Panc1 (cell line): Measurements from ENCODE around the gene ETNK1. TPM values are rescaled to one million over a fixed set of nuclear protein-coding genes. Genes with fewer than 3 reads are reported as not detected.

Source experiments
- ATAC-seq: fragments of 200-7000 bp; cut with Tn5 transposase; 2 replicates; pipeline ENCODE4 v1.9.1; 2020; ENCODE audit warnings: mild to moderate bottlenecking, moderate library complexity
- BruUV-seq: library from RNA; stranded (reverse); fragments of 400-500 nt; replicated peaks from 2 replicates; lab custom pipeline; 2021; lab: Mats Ljungman, UMichigan
- CTCF ChIA-PET: fragments of 300-600 bp; sonication (Branson Sonifier 250); formaldehyde crosslinking; loops from one replicate; lab custom pipeline; 2022; ENCODE audit warnings: antibody characterized with exemption; lab: Charles Lee
- POLR2A ChIA-PET: fragments of 300-600 bp; sonication (Branson Sonifier 250); formaldehyde crosslinking; loops from one replicate; lab custom pipeline; 2022; ENCODE audit warnings: antibody characterized with exemption; lab: Charles Lee
- DNase-seq: peaks from one replicate; pipeline ENCODE4 v3.0.0-alpha.2; 2010; ENCODE audit warnings: low read depth, low spot score
- H3K27ac ChIP-seq: 2 replicates; pipeline ENCODE4 v1.5.1; 2011; ENCODE audit warnings: mild to moderate bottlenecking, low read length, inconsistent platforms
- H3K27me3 ChIP-seq: fragments of 200-500 bp; sonication (Bioruptor generic); 2 replicates; pipeline ENCODE4 v1.6.0; 2014; ENCODE audit warnings: low read length, inconsistent platforms; ENCODE audit not compliant: control insufficient read depth, insufficient read depth
- H3K36me3 ChIP-seq: fragments of 200-500 bp; sonication (Bioruptor generic); 2 replicates; pipeline ENCODE4 v1.5.1; 2014; ENCODE audit warnings: inconsistent platforms, mild to moderate bottlenecking, low read length, moderate library complexity; ENCODE audit not compliant: control insufficient read depth, insufficient read depth
- H3K4me1 ChIP-seq: 2 replicates; pipeline ENCODE4 v1.5.1; 2011; ENCODE audit warnings: inconsistent platforms, mild to moderate bottlenecking, low read length, moderate library complexity; ENCODE audit not compliant: control insufficient read depth, insufficient read depth
- H3K4me3 ChIP-seq, 2 experiments: 2 replicates each; pipeline ENCODE4 v1.5.1; 2011 to 2012; ENCODE audit warnings: low read depth in 2 of 2, low read length in 2 of 2, mild to moderate bottlenecking in 2 of 2, inconsistent platforms in 1 of 2, moderate library complexity in 1 of 2
- H3K9me3 ChIP-seq: fragments of 200-500 bp; sonication (Bioruptor generic); 2 replicates; pipeline ENCODE4 v1.5.1; 2014; ENCODE audit warnings: low read depth, mild to moderate bottlenecking, inconsistent platforms, low read length, moderate library complexity; ENCODE audit not compliant: control insufficient read depth, insufficient read depth
- POLR2AphosphoS5 ChIP-seq: IDR thresholded peaks from 2 replicates; pipeline ENCODE4 v1.6.1; 2012; ENCODE audit warnings: mild to moderate bottlenecking, low read depth, low read length, moderate library complexity
- REST ChIP-seq, 2 experiments: IDR thresholded peaks; 2 replicates each; pipeline ENCODE4 v1.6.1; 2011 to 2012; ENCODE audit warnings: low read depth in 2 of 2, control low read depth in 1 of 2, low read length in 1 of 2, mild to moderate bottlenecking in 1 of 2, moderate library complexity in 1 of 2; ENCODE audit not compliant: insufficient read depth in 1 of 2
- SIN3A ChIP-seq: IDR thresholded peaks from 2 replicates; pipeline ENCODE4 v1.6.1; 2012; ENCODE audit warnings: low read depth, mild to moderate bottlenecking, low read length, moderate library complexity, borderline replicate concordance; ENCODE audit not compliant: insufficient read depth
- TCF7L2 ChIP-seq: IDR thresholded peaks from 2 replicates; pipeline ENCODE4 v1.6.1; 2011; ENCODE audit warnings: mild to moderate bottlenecking, low read depth, low read length, inconsistent platforms
- in situ Hi-C: cut with HindIII; loops from 2 replicates; pipeline ENCODE4 v1.10.0; 2016; ENCODE audit warnings: low sequenced_read_pairs, low pct_unique_long_range_greater_than_20kb
- intact Hi-C: fragments of 100-400 bp; cut with micrococcal nuclease; formaldehyde crosslinking; loops from one replicate; pipeline ENCODE4 v1.10.0; 2022; ENCODE audit not compliant: unreplicated experiment
- total RNA-seq: library from RNA; stranded (reverse); gene quantifications from one replicate; pipeline ENCODE4 v1.2.1, GENCODE V29; 2021; ENCODE audit not compliant: unreplicated experiment
- TF ChIP-seq, protein P1 (sequence below): fragments of 450-650 bp; IDR thresholded peaks from 2 replicates; pipeline ENCODE4 v1.5.1; 2017; ENCODE audit warnings: mild to moderate bottlenecking

Gene ETNK1
- total RNA-seq, 1 experiment from 2014 or later: 43.1 TPM

DNA sequence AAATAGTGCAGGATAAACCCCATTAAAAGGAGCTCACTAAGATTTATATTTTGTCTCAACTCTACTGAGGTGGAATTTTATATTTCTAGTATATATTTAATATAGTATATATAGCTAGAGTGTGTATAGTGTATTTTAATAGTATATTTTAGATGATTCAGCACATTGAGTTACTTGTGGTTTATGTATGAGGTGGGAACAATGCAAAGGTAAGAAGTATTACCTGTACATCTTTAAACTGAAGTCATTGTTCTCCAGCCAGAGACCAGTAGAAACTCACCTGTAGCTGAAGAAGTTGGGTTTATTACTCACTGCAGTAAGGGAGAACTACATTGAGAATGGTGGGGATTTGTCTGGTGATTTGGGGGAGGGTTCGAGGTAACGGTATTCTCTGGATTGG lies 15.9 kb downstream of the ETNK1 start:
- H3K27me3 ChIP-seq: no peaks in the 10 kb centered on the region
- in situ Hi-C loops (no loop called here), intact Hi-C loops (no loop called here)
- no peak overlapping the region for H3K4me3 ChIP-seq
- no peaks in the 10 kb centered on the region for H3K36me3 ChIP-seq
- no peak overlapping the region for H3K27ac ChIP-seq
- no TSS peak for BruUV-seq
- no peaks in the 10 kb centered on the region for H3K9me3 ChIP-seq
- ATAC-seq (no peak), DNase-seq (no peak)
- ChIA-PET POLR2A (interaction anchor here (0.6 kb wide), 1 partner anchor 135 kb away, joined by 4 read pairs; no protein-coding TSS in a partner anchor), CTCF (no interaction called here)
- no peaks in the 10 kb centered on the region for H3K4me1 ChIP-seq
- TF ChIP-seq, protein P1, sequence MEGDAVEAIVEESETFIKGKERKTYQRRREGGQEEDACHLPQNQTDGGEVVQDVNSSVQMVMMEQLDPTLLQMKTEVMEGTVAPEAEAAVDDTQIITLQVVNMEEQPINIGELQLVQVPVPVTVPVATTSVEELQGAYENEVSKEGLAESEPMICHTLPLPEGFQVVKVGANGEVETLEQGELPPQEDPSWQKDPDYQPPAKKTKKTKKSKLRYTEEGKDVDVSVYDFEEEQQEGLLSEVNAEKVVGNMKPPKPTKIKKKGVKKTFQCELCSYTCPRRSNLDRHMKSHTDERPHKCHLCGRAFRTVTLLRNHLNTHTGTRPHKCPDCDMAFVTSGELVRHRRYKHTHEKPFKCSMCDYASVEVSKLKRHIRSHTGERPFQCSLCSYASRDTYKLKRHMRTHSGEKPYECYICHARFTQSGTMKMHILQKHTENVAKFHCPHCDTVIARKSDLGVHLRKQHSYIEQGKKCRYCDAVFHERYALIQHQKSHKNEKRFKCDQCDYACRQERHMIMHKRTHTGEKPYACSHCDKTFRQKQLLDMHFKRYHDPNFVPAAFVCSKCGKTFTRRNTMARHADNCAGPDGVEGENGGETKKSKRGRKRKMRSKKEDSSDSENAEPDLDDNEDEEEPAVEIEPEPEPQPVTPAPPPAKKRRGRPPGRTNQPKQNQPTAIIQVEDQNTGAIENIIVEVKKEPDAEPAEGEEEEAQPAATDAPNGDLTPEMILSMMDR: no peak
- TF ChIP-seq TCF7L2 (no peak), SIN3A (no peak), POLR2AphosphoS5 (no peak), REST (IDR thresholded peaks at IDR 0.05; ENCODE audit: insufficient read depth in 1 of 2, low read depth in 2 of 2, low read length in 1 of 2) (no peak)

DNA sequence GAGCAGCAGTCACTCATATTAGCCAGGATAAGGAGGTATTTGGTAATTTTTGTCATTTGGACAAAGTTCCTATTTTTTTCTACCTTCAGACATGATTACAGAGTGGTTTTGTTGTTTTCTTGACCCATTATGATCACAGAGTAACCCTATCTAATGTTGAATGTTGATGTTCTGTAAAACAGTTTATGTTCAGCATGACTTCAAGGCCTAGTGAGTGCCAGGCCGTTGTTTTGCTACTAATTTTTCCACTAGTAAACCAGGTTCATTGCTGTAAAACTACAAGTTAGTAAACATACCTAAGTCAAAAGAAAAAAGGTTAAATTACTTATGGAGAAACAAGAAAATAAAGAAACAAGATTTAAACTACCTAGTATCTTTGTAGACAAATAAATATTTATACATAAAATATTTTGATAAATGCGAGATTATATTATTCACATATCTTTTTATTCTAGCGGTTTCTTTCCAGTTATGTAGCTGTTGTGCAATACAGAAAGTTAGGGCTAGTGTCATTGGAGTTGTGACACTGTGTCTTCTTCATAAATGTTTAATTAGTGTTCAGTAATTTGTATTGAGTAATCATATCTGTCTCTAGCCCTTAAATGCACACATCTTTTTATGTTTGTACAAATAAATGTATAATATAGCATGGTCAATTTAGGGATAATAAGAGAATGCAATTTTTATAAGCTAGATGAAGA lies 16.5 kb downstream of the ETNK1 start:
- POLR2A ChIA-PET: no interaction called here
- BruUV-seq: no TSS peak
- CTCF ChIA-PET: no interaction called here

More for the DNA sequence above, 16.5 kb downstream of the ETNK1 start:
- H3K27ac ChIP-seq: no peak overlapping the region
- H3K9me3 ChIP-seq: no peaks in the 10 kb centered on the region
- ATAC-seq (no peak), DNase-seq (no peak)
- no peaks in the 10 kb centered on the region for H3K4me1 ChIP-seq
- H3K4me3 ChIP-seq: no peak overlapping the region
- intact Hi-C loops (no loop called here), in situ Hi-C loops (no loop called here)
- H3K27me3 ChIP-seq: no peaks in the 10 kb centered on the region
- no peak for TF ChIP-seq POLR2AphosphoS5
- no peak for TF ChIP-seq SIN3A
- TF ChIP-seq, protein P1: no peak
- TF ChIP-seq TCF7L2: no peak
- no peak for TF ChIP-seq REST (IDR thresholded peaks at IDR 0.05; ENCODE audit: insufficient read depth in 1 of 2, low read depth in 2 of 2, low read length in 1 of 2)
- no peaks in the 10 kb centered on the region for H3K36me3 ChIP-seq
